SK-N-SH (cell line): ENCODE measurements around the gene HMGCS1. TPM values are rescaled to one million over a fixed set of nuclear protein-coding genes. Genes with fewer than 3 reads are reported as not detected.

Experiments used
- CTCF ChIA-PET: fragments of 300-600, 350-600 bp; formaldehyde crosslinking; extraction: SDS; loops from one replicate; lab custom pipeline; 2021; lab: Yijun Ruan, JAX
- POLR2A ChIA-PET: fragments of 350-600 bp; sonication (Branson Sonifier 250); formaldehyde crosslinking; extraction: SDS; loops from one replicate; lab custom pipeline; 2020; ENCODE audit warnings: antibody characterized with exemption, inconsistent platforms; lab: Yijun Ruan, JAX
- DNase-seq: peaks from one replicate; pipeline ENCODE4 v3.0.0; 2012
- H2AFZ ChIP-seq: fragments of 200-600 bp; sonication (generic); 2 replicates; pipeline ENCODE4 v1.8.1; 2016; ENCODE audit warnings: antibody characterized with exemption, mild to moderate bottlenecking, low read depth
- H3F3A ChIP-seq: fragments of 200-600 bp; sonication (generic); replicated peaks from 2 replicates; pipeline ENCODE3; 2016; ENCODE audit warnings: antibody characterized with exemption, mild to moderate bottlenecking; ENCODE audit not compliant: insufficient read depth
- H3K27ac ChIP-seq, 2 experiments: fragments of 200-500 bp in 1 of 2; fragments of 200-600 bp in 1 of 2; sonication (Bioruptor generic) in 1 of 2; sonication (generic), shearing (Covaris generic) in 1 of 2; 2 replicates each; pipeline versions ENCODE4 v1.5.1 to v1.6.1; 2014 to 2016; ENCODE audit warnings: low read depth in 2 of 2, inconsistent platforms in 1 of 2, low read length in 1 of 2, mild to moderate bottlenecking in 1 of 2, mixed read lengths in 1 of 2
- H3K27me3 ChIP-seq: fragments of 200-600 bp; sonication (generic), shearing (Covaris generic); 2 replicates; pipeline ENCODE4 v1.6.1; 2016; ENCODE audit warnings: mixed run types; ENCODE audit not compliant: insufficient read depth
- H3K36me3 ChIP-seq, 2 experiments: fragments of 200-500 bp in 1 of 2; fragments of 200-600 bp in 1 of 2; sonication (Bioruptor generic) in 1 of 2; sonication (generic) in 1 of 2; replicated peaks in 1 of 2; 2 replicates each; pipeline versions ENCODE3 to v1.5.1; 2014 to 2016; ENCODE audit warnings: low read length in 1 of 2, mild to moderate bottlenecking in 1 of 2; ENCODE audit not compliant: insufficient read depth in 2 of 2, control insufficient read depth in 1 of 2
- H3K4me1 ChIP-seq, 2 experiments: fragments of 200-500 bp in 1 of 2; fragments of 200-600 bp in 1 of 2; sonication (Bioruptor generic) in 1 of 2; sonication (generic), shearing (Covaris generic) in 1 of 2; 2 replicates each; pipeline versions ENCODE4 v1.5.1 to v1.6.1; 2014 to 2016; ENCODE audit warnings: low read depth in 1 of 2, low read length in 1 of 2, mixed run types in 1 of 2; ENCODE audit not compliant: insufficient read depth in 2 of 2, control insufficient read depth in 1 of 2
- H3K4me2 ChIP-seq: fragments of 200-600 bp; sonication (generic), shearing (Covaris generic); 2 replicates; pipeline ENCODE4 v1.6.1; 2017; ENCODE audit warnings: mixed run types
- H3K4me3 ChIP-seq, 2 experiments: fragments of 200-500 bp in 1 of 2; fragments of 200-600 bp in 1 of 2; sonication (Bioruptor generic) in 1 of 2; sonication (generic), shearing (Covaris generic) in 1 of 2; 2 replicates each; pipeline versions ENCODE4 v1.5.1 to v1.8.1; 2014 to 2016; ENCODE audit warnings: low read depth in 2 of 2, inconsistent platforms in 1 of 2, low read length in 1 of 2, mild to moderate bottlenecking in 1 of 2, mixed read lengths in 1 of 2, moderate library complexity in 1 of 2
- H3K79me2 ChIP-seq: fragments of 200-600 bp; sonication (generic); 2 replicates; pipeline ENCODE4 v1.8.1; 2017; ENCODE audit warnings: mild to moderate bottlenecking; ENCODE audit not compliant: insufficient read depth
- H3K9ac ChIP-seq: fragments of 200-600 bp; sonication (generic); 2 replicates; pipeline ENCODE4 v1.6.1; 2017; ENCODE audit warnings: mixed run types
- H3K9me2 ChIP-seq: fragments of 200-600 bp; sonication (generic); 2 replicates; pipeline ENCODE4 v1.6.1; 2017; ENCODE audit warnings: mixed run types
- H3K9me3 ChIP-seq: fragments of 200-600 bp; sonication (generic); 2 replicates; pipeline ENCODE4 v1.6.1; 2017; ENCODE audit warnings: mixed run types, mild to moderate bottlenecking, moderate library complexity
- H4K20me1 ChIP-seq: fragments of 200-600 bp; sonication (generic); 2 replicates; pipeline ENCODE4 v1.6.1; 2017; ENCODE audit warnings: mild to moderate bottlenecking, mixed run types; ENCODE audit not compliant: insufficient read depth
- CHD2 ChIP-seq: fragments of 150-350 bp; IDR thresholded peaks from 2 replicates; pipeline ENCODE4 v1.6.1; 2018; ENCODE audit warnings: low read length; ENCODE audit not compliant: partially characterized antibody
- EP300 ChIP-seq, 2 experiments: IDR thresholded peaks; 2 replicates each; pipeline versions ENCODE4 v1.4.0 to v1.6.1; 2012; ENCODE audit warnings: borderline replicate concordance in 1 of 2, low read depth in 1 of 2, low read length in 1 of 2
- FOXJ3 ChIP-seq: sonication (generic); formaldehyde crosslinking; IDR thresholded peaks from 2 replicates; pipeline ENCODE4 v1.5.1; 2020; ENCODE audit warnings: mild to moderate bottlenecking, missing genetic modification reagents
- FOXM1 ChIP-seq: IDR thresholded peaks from 2 replicates; pipeline ENCODE4 v1.4.0; 2012; ENCODE audit warnings: low read depth, mild to moderate bottlenecking
- GABPA ChIP-seq: IDR thresholded peaks from 2 replicates; pipeline ENCODE4 v1.4.0; 2012; ENCODE audit warnings: low read depth, mild to moderate bottlenecking
- GATA2 ChIP-seq: sonication (generic); formaldehyde crosslinking; IDR thresholded peaks from 2 replicates; pipeline ENCODE4 v1.5.0; 2020; ENCODE audit warnings: mild to moderate bottlenecking, missing genetic modification reagents
- JUND ChIP-seq: IDR thresholded peaks from 2 replicates; pipeline ENCODE4 v1.4.0; 2012
- MAX ChIP-seq: IDR thresholded peaks from 2 replicates; pipeline ENCODE4 v1.4.0; 2012; ENCODE audit warnings: low read depth
- MXI1 ChIP-seq: IDR thresholded peaks from 2 replicates; pipeline ENCODE4 v1.6.1; 2012; ENCODE audit warnings: mild to moderate bottlenecking, low read depth, low read length, improper control_type of control experiment
- NRF1 ChIP-seq: IDR thresholded peaks from 2 replicates; pipeline ENCODE4 v1.6.1; 2012; ENCODE audit warnings: low read depth, mild to moderate bottlenecking, low read length
- RCOR1 ChIP-seq: fragments of 150-350 bp; IDR thresholded peaks from 2 replicates; pipeline ENCODE4 v1.6.1; 2017; ENCODE audit warnings: antibody characterized with exemption, low read length
- RXRA ChIP-seq: IDR thresholded peaks from 2 replicates; pipeline ENCODE4 v1.4.0; 2012; ENCODE audit warnings: low read depth, mild to moderate bottlenecking, borderline replicate concordance
- SIN3A ChIP-seq: IDR thresholded peaks from 2 replicates; pipeline ENCODE4 v1.6.1; 2012; ENCODE audit warnings: low read depth, mild to moderate bottlenecking, low read length, moderate library complexity, borderline replicate concordance
- SMC3 ChIP-seq: IDR thresholded peaks from 2 replicates; pipeline ENCODE4 v1.6.1; 2012; ENCODE audit warnings: low read depth, low read length, improper control_type of control experiment
- TCF12 ChIP-seq: IDR thresholded peaks from 2 replicates; pipeline ENCODE4 v1.4.0; 2012
- TEAD4 ChIP-seq: IDR thresholded peaks from 2 replicates; pipeline ENCODE4 v1.4.0; 2012; ENCODE audit warnings: mild to moderate bottlenecking, borderline replicate concordance; ENCODE audit not compliant: insufficient read depth
- ZBTB33 ChIP-seq: IDR thresholded peaks from 2 replicates; pipeline ENCODE4 v1.4.0; 2012; ENCODE audit warnings: low read depth, borderline replicate concordance
- whole genome bisulfite sequencing: methylation state at CpG from one replicate; pipeline ENCODE4 v1.1.6; 2017; ENCODE audit warnings: low lambda C conversion rate; 5-methylcytosine and 5-hydroxymethylcytosine counted together
- polyA plus RNA-seq, 3 experiments: library from polyadenylated mRNA; depleted of rRNA; stranded (reverse); fragments of >200 nt; gene quantifications; 2 replicates each; pipeline ENCODE4 v1.2.3, GENCODE V29; 2012
- TF ChIP-seq, protein P1 (sequence below): fragments of 150-350 bp; IDR thresholded peaks from 2 replicates; pipeline ENCODE4 v1.6.1; 2016; ENCODE audit warnings: mild to moderate bottlenecking, low read depth, low read length

Gene HMGCS1
- polyA plus RNA-seq, 1 of the 3 experiments (the other 2 are of a cell fraction), result 8.2 TPM

- TF ChIP-seq, protein P1, sequence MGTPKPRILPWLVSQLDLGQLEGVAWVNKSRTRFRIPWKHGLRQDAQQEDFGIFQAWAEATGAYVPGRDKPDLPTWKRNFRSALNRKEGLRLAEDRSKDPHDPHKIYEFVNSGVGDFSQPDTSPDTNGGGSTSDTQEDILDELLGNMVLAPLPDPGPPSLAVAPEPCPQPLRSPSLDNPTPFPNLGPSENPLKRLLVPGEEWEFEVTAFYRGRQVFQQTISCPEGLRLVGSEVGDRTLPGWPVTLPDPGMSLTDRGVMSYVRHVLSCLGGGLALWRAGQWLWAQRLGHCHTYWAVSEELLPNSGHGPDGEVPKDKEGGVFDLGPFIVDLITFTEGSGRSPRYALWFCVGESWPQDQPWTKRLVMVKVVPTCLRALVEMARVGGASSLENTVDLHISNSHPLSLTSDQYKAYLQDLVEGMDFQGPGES, result no peak
- TF ChIP-seq GABPA, result no peak
- no peak for TF ChIP-seq SIN3A
- TF ChIP-seq FOXJ3 (CRISPR knock-in tag), result no peak
- no peak for TF ChIP-seq SMC3
These were observed 11.5 kb downstream of the HMGCS1 start (continued) for GRCh38 chr5:43301653-43302091.

- Histone ChIP-seq H3K27ac (no peak overlapping the region; a peak in 1 of 4 replicates), H2AFZ (no peak overlapping the region), H3K4me2 (no peak overlapping the region), H3K27me3 (no peaks in the 10 kb centered on the region), H3K79me2 (peaks cover 40% of the 10 kb centered on the region; the same call in 1 of the 2 replicates), H3K9me3 (no peaks in the 10 kb centered on the region), H3K9ac (no peak overlapping the region), H3K36me3 (peaks cover 26 to 33% of the 10 kb centered on the region in 2 experiments), H3F3A (no peaks in the 10 kb centered on the region), H4K20me1 (0 out of 2 replicates have a peak, but pooled peaks cover 7% of the 10 kb centered on the region), H3K4me3 (no peak overlapping the region), H3K4me1 (peaks cover 0 to 7% of the 10 kb centered on the region in 2 experiments; a peak in 2 of 4 replicates), H3K9me2 (no peaks in the 10 kb centered on the region)
- TF ChIP-seq FOXJ3 (CRISPR knock-in tag) (no peak), CHD2 (no peak), TCF12 (no peak)
- 94% methylated on average over 1 of the region's 1 CpG for WGBS
- no peak for DNase-seq
- POLR2A ChIA-PET, result no interaction called here
- CTCF ChIA-PET, result interaction anchor here (0.9 to 1.9 kb wide), 2 partner anchors 12 to 89 kb away, joined by 5 read pairs; no protein-coding TSS in a partner anchor
These were observed 13.1 kb downstream of the HMGCS1 start for GRCh38 chr5:43300112-43300511.

DNA sequence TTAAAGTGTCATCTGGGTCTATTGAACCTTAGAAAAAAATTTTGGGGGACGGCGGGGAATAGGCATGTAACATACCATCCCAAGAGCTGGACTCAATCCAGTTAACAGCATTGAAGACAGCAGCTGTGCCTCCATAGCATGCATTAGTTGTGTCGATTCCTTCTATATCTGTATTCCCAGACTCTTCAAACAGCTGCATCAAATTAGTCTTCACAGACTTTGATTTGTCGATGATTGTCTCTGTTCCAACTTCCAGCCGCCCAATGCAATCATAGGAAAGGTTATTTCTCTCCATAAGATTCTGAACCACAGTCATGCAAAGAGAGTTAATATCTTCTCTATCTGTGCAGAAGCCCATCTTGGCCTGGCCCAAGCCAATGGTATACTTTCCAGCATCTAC, 14.8 kb downstream of the HMGCS1 start:
- H3K9me3 ChIP-seq, result no peaks in the 10 kb centered on the region
- TF ChIP-seq EP300 (IDR thresholded peaks at IDR 0.05; ENCODE audit: borderline replicate concordance in 1 of 2, low read depth in 1 of 2, low read length in 1 of 2), result peak in 1 of 2 experiments; percentile 63; a peak in 2 of 4 replicates
- no peak for TF ChIP-seq SMC3
- no peak for TF ChIP-seq RXRA
- TF ChIP-seq FOXM1, result no peak
- no peak for TF ChIP-seq TCF12
- TF ChIP-seq ZBTB33, result no peak
- TF ChIP-seq JUND, result no peak
- TF ChIP-seq, protein P1, result no peak
- TF ChIP-seq RCOR1, result peak; percentile 74; the same call in 1 of the 2 replicates
- TF ChIP-seq MAX, result no peak
- no peak for TF ChIP-seq TEAD4
- peak; percentile 64 for TF ChIP-seq GATA2
- TF ChIP-seq CHD2, result peak; percentile 40
- no peak for TF ChIP-seq MXI1
- TF ChIP-seq NRF1, result no peak
- peak overlapping the region in 1 of 2 experiments; percentile 92; a peak in 2 of 4 replicates for H3K27ac ChIP-seq
- H3K4me3 ChIP-seq, result no peak overlapping the region
- no peaks in the 10 kb centered on the region for H3F3A ChIP-seq
- WGBS, result 61% methylated on average over 5 of the region's 5 CpGs
- peak; percentile 38 for DNase-seq
- peaks cover 40 to 45% of the 10 kb centered on the region in 2 experiments for H3K36me3 ChIP-seq
- H2AFZ ChIP-seq, result no peak overlapping the region
- no peaks in the 10 kb centered on the region for H3K9me2 ChIP-seq
- H3K79me2 ChIP-seq, result peaks cover 29% of the 10 kb centered on the region; the same call in 1 of the 2 replicates
- no peaks in the 10 kb centered on the region for H3K27me3 ChIP-seq
- no peak overlapping the region for H3K9ac ChIP-seq
- ChIA-PET CTCF (no interaction called here), POLR2A (interaction anchor here (1.7 kb wide), 1 partner anchor 15 kb away, joined by 5 read pairs; the partner anchor contains the start of gene HMGCS1)
- peaks cover 0 to 7% of the 10 kb centered on the region in 2 experiments; a peak in 2 of 4 replicates for H3K4me1 ChIP-seq
- H4K20me1 ChIP-seq, result 0 out of 2 replicates have a peak, but pooled peaks cover 3% of the 10 kb centered on the region
- no peak overlapping the region for H3K4me2 ChIP-seq
